ENCODE data around the gene TRAM2.

- TF ChIP-seq CTCF (IDR thresholded peaks at IDR 0.05; ENCODE audit: low read length) = no peak
- TF ChIP-seq EZH2 (IDR thresholded peaks at IDR 0.05; ENCODE audit: borderline replicate concordance, low read length) = no peak
These were observed 44.8 kb upstream of the TRAM2 start for GRCh38 chr6:52621631-52622030.

All from OCI-LY1 (cell line).